GM23338 (cell line): ENCODE measurements around the gene ANKRD18A. TPM values are rescaled to one million over a fixed set of nuclear protein-coding genes. Genes with fewer than 3 reads are reported as not detected.

Experiments used
- ATAC-seq: fragments of 200-7000 bp; cut with Tn5 transposase; 3 replicates; pipeline ENCODE4 v1.9.1; 2020
- DNase-seq: peaks from one replicate; pipeline ENCODE4 v3.0.0-alpha.2; 2015; ENCODE audit warnings: low spot score
- H2AFZ ChIP-seq: fragments of 200-600 bp; sonication (generic); 2 replicates; pipeline ENCODE4 v1.8.0; 2016; ENCODE audit warnings: antibody characterized with exemption, mild to moderate bottlenecking, moderate library complexity
- H3F3A ChIP-seq: fragments of 200-600 bp; sonication (generic); replicated peaks from 2 replicates; pipeline ENCODE4 v1.8.0; 2017; ENCODE audit warnings: antibody characterized with exemption, mixed run types, low read depth
- H3K27ac ChIP-seq: fragments of 200-600 bp; sonication (generic); 2 replicates; pipeline ENCODE4 v1.6.1; 2016; ENCODE audit warnings: low read depth
- H3K27me3 ChIP-seq: fragments of 200-600 bp; sonication (generic); 2 replicates; pipeline ENCODE4 v1.8.0; 2016; ENCODE audit warnings: mild to moderate bottlenecking, mixed run types, moderate library complexity; ENCODE audit not compliant: insufficient read depth
- H3K36me3 ChIP-seq: fragments of 200-600 bp; sonication (generic); 2 replicates; pipeline ENCODE4 v1.8.0; 2016; ENCODE audit warnings: mild to moderate bottlenecking; ENCODE audit not compliant: insufficient read depth
- H3K4me1 ChIP-seq: fragments of 200-600 bp; sonication (generic); 2 replicates; pipeline ENCODE4 v1.8.0; 2016; ENCODE audit warnings: mild to moderate bottlenecking, moderate library complexity; ENCODE audit not compliant: insufficient read depth
- H3K4me2 ChIP-seq: fragments of 200-600 bp; sonication (generic); 2 replicates; pipeline ENCODE4 v1.7.1; 2017; ENCODE audit warnings: mixed run types
- H3K4me3 ChIP-seq: fragments of 200-600 bp; sonication (generic); 2 replicates; pipeline ENCODE4 v1.6.1; 2016; ENCODE audit warnings: mixed run types
- H3K79me2 ChIP-seq: fragments of 200-600 bp; sonication (generic); replicated peaks from 2 replicates; pipeline ENCODE4 v1.8.0; 2017; ENCODE audit warnings: mild to moderate bottlenecking; ENCODE audit not compliant: insufficient read depth
- H3K9me2 ChIP-seq: fragments of 200-600 bp; sonication (generic); 2 replicates; pipeline ENCODE4 v1.8.0; 2017; ENCODE audit not compliant: insufficient read depth
- H4K20me1 ChIP-seq: fragments of 200-600 bp; sonication (generic); replicated peaks from 2 replicates; pipeline ENCODE4 v1.8.0; 2017; ENCODE audit warnings: mild to moderate bottlenecking; ENCODE audit not compliant: insufficient read depth
- H3K27ac Mint-ChIP-seq: 2 replicates; pipeline ENCODE4 v1.8.0; 2020; ENCODE audit warnings: inconsistent platforms, mild to moderate bottlenecking, moderate library complexity, mixed read lengths
- H3K27me3 Mint-ChIP-seq: 3 replicates; pipeline ENCODE4 v1.8.0; 2022; ENCODE audit warnings: low read depth, mild to moderate bottlenecking, moderate library complexity, mixed read lengths, inconsistent platforms; ENCODE audit not compliant: insufficient read depth, poor library complexity
- H3K36me3 Mint-ChIP-seq: 3 replicates; pipeline ENCODE4 v1.8.0; 2021; ENCODE audit warnings: low read depth, mild to moderate bottlenecking, inconsistent platforms, moderate library complexity, mixed read lengths
- H3K4me1 Mint-ChIP-seq: 3 replicates; pipeline ENCODE4 v1.8.0; 2020; ENCODE audit warnings: mild to moderate bottlenecking, inconsistent platforms, mixed read lengths
- H3K4me3 Mint-ChIP-seq: 3 replicates; pipeline ENCODE4 v1.8.0; 2021; ENCODE audit warnings: moderate library complexity, mild to moderate bottlenecking, inconsistent platforms, mixed read lengths
- H3K9me3 Mint-ChIP-seq: 3 replicates; pipeline ENCODE4 v1.8.0; 2020; ENCODE audit warnings: moderate library complexity, mild to moderate bottlenecking, inconsistent platforms, mixed read lengths
- EZH2 ChIP-seq: fragments of 200-600 bp; sonication (generic); IDR thresholded peaks from one replicate; pipeline ENCODE4 v1.8.0; 2017; ENCODE audit warnings: antibody characterized with exemption, mild to moderate bottlenecking, low read depth; ENCODE audit not compliant: unreplicated experiment
- JUNB ChIP-seq: IDR thresholded peaks from one replicate; pipeline ENCODE4 v1.6.1; 2016; ENCODE audit warnings: antibody characterized with exemption; ENCODE audit not compliant: unreplicated experiment
- NANOG ChIP-seq: IDR thresholded peaks from 2 replicates; pipeline ENCODE4 v1.6.1; 2016; ENCODE audit warnings: antibody characterized with exemption, borderline replicate concordance
- STAT1 ChIP-seq: IDR thresholded peaks from one replicate; pipeline ENCODE4 v1.6.1; 2016; ENCODE audit warnings: antibody characterized with exemption; ENCODE audit not compliant: unreplicated experiment
- ZNF114 ChIP-seq: fragments of 250-450 bp; sonication (Bioruptor Pico); IDR thresholded peaks from 2 replicates; pipeline ENCODE4 v1.5.0; 2020; ENCODE audit warnings: mild to moderate bottlenecking, moderate library complexity
- polyA plus RNA-seq: library from polyadenylated mRNA; unstranded; fragments of >200 nt; fragmentation: Nextera tagmentation; extraction: Ambion mirVana; gene quantifications from 2 replicates; pipeline ENCODE4 v1.2.1, GENCODE V29; 2016
- total RNA-seq: library from RNA; depleted of rRNA; stranded (reverse); fragments of >200 nt; shearing (Covaris generic); gene quantifications from 2 replicates; pipeline ENCODE4 v1.2.3, GENCODE V29; 2014
- TF ChIP-seq, protein P1 (sequence below): IDR thresholded peaks from one replicate; pipeline ENCODE4 v1.6.1; 2018; ENCODE audit warnings: antibody characterized with exemption; ENCODE audit not compliant: unreplicated experiment
- TF ChIP-seq, protein P2 (sequence below), 2 experiments: fragments of 200-600 bp in 1 of 2; sonication (generic) in 1 of 2; conservative IDR thresholded peaks; 2 replicates each; pipeline versions ENCODE4 v1.5.1 to v1.6.1; 2016 to 2017; ENCODE audit warnings: antibody characterized with exemption in 2 of 2, low read depth in 2 of 2, mild to moderate bottlenecking in 2 of 2, moderate library complexity in 1 of 2
- TF ChIP-seq, protein P3 (sequence below): IDR thresholded peaks from 2 replicates; pipeline ENCODE4 v1.6.1; 2016; ENCODE audit warnings: antibody characterized with exemption

The ANKRD18A gene
- total and polyA plus RNA-seq, 2 experiments from 2014 or later = 2.7 to 6.9 TPM

DNA sequence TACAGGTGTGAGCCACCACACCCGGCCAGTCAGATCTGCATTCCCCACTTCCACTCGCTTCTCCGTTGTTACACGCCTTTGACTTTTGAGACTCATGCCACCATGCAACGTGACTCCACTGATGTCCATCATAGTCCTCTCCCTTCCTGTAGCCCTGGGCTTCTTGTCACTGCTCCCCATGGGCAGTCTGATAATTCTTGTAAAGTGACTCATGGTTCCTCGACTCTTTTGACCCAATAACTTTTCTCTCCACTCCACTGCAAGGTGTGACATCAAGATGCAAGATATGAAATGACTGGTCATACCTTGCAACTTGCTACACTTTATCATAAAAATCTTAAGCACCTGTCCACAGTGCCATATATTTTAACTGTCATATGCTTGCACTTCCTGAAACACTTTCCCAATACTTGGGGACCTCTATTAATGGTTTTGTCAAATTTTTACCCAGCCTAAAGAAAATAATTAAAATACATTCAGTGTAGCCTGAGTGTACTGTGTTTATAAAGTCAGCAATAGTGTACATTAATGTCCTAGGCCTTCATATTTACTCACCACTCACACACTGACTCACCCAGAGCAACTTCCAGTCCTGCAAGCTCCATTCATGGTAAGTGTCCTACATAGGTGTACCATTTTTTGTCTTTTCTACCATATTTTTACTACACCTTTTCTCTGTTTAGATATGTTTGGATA is 18.6 kb upstream of the ANKRD18A start (continued):
- TF ChIP-seq, protein P1, sequence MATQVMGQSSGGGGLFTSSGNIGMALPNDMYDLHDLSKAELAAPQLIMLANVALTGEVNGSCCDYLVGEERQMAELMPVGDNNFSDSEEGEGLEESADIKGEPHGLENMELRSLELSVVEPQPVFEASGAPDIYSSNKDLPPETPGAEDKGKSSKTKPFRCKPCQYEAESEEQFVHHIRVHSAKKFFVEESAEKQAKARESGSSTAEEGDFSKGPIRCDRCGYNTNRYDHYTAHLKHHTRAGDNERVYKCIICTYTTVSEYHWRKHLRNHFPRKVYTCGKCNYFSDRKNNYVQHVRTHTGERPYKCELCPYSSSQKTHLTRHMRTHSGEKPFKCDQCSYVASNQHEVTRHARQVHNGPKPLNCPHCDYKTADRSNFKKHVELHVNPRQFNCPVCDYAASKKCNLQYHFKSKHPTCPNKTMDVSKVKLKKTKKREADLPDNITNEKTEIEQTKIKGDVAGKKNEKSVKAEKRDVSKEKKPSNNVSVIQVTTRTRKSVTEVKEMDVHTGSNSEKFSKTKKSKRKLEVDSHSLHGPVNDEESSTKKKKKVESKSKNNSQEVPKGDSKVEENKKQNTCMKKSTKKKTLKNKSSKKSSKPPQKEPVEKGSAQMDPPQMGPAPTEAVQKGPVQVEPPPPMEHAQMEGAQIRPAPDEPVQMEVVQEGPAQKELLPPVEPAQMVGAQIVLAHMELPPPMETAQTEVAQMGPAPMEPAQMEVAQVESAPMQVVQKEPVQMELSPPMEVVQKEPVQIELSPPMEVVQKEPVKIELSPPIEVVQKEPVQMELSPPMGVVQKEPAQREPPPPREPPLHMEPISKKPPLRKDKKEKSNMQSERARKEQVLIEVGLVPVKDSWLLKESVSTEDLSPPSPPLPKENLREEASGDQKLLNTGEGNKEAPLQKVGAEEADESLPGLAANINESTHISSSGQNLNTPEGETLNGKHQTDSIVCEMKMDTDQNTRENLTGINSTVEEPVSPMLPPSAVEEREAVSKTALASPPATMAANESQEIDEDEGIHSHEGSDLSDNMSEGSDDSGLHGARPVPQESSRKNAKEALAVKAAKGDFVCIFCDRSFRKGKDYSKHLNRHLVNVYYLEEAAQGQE = no peak
- no peak for TF ChIP-seq ZNF114 (CRISPR knock-in tag)

DNA sequence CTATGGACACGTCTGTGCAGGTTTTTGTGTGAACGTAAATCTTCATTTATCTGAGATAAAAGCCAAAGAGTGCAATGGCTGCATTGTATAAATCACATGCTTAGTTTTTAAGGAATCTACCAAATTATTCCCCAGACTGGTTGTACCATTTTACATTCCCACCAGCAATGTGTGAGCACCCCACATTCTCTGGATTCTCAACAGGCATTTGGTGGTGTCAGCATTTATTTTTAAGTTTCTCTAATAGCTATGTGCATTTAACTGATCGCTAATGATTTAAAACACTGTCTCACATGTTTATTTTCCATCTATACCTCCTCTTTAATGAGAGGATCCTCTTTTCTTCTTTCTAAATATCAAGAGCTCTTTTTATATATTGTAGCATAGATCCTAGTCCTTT is 13.9 kb upstream of the ANKRD18A start:
- Histone ChIP-seq H3K4me3 (no peak overlapping the region), H3K27me3 (no peaks in the 10 kb centered on the region), H3K27ac (no peak overlapping the region), H4K20me1 (no peaks in the 10 kb centered on the region), H2AFZ (no peak overlapping the region), H3K9me2 (peaks cover 7% of the 10 kb centered on the region; the same call in 1 of the 2 replicates), H3F3A (no peaks in the 10 kb centered on the region), H3K79me2 (no peaks in the 10 kb centered on the region), H3K4me1 (no peaks in the 10 kb centered on the region), H3K4me2 (no peak overlapping the region), H3K36me3 (no peaks in the 10 kb centered on the region)
- DNase-seq (no peak), ATAC-seq (no peak)
- no peaks in the 10 kb centered on the region for H3K27me3 Mint-ChIP-seq
- peaks cover 3% of the 10 kb centered on the region; the same call in 1 of the 3 replicates for H3K36me3 Mint-ChIP-seq
- no peak overlapping the region for H3K27ac Mint-ChIP-seq
- TF ChIP-seq STAT1 (no peak), EZH2 (no peak), NANOG (no peak), ZNF114 (CRISPR knock-in tag) (no peak), JUNB (no peak)
- TF ChIP-seq, protein P2, sequence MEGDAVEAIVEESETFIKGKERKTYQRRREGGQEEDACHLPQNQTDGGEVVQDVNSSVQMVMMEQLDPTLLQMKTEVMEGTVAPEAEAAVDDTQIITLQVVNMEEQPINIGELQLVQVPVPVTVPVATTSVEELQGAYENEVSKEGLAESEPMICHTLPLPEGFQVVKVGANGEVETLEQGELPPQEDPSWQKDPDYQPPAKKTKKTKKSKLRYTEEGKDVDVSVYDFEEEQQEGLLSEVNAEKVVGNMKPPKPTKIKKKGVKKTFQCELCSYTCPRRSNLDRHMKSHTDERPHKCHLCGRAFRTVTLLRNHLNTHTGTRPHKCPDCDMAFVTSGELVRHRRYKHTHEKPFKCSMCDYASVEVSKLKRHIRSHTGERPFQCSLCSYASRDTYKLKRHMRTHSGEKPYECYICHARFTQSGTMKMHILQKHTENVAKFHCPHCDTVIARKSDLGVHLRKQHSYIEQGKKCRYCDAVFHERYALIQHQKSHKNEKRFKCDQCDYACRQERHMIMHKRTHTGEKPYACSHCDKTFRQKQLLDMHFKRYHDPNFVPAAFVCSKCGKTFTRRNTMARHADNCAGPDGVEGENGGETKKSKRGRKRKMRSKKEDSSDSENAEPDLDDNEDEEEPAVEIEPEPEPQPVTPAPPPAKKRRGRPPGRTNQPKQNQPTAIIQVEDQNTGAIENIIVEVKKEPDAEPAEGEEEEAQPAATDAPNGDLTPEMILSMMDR (conservative IDR thresholded peaks at IDR 0.05; ENCODE audit: low read depth in 2 of 2) = no peak
- TF ChIP-seq, protein P3, sequence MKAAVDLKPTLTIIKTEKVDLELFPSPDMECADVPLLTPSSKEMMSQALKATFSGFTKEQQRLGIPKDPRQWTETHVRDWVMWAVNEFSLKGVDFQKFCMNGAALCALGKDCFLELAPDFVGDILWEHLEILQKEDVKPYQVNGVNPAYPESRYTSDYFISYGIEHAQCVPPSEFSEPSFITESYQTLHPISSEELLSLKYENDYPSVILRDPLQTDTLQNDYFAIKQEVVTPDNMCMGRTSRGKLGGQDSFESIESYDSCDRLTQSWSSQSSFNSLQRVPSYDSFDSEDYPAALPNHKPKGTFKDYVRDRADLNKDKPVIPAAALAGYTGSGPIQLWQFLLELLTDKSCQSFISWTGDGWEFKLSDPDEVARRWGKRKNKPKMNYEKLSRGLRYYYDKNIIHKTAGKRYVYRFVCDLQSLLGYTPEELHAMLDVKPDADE = no peak
- TF ChIP-seq, protein P1 = no peak
- no peaks in the 10 kb centered on the region for H3K9me3 Mint-ChIP-seq
- H3K4me3 Mint-ChIP-seq = no peak overlapping the region
- H3K4me1 Mint-ChIP-seq = no peaks in the 10 kb centered on the region
